LNCaP clone FGC (cell line): ENCODE measurements around the gene GSTA4.

Experiments used
- DNase-seq: peaks from one replicate; pipeline ENCODE4 v3.0.0-alpha.2; 2011; ENCODE audit warnings: low read depth
- H3K4me3 ChIP-seq: 2 replicates; pipeline ENCODE4 v1.5.1; 2011; ENCODE audit warnings: mild to moderate bottlenecking, low read depth, low read length, control low read depth
- TF ChIP-seq, protein P1 (sequence below): IDR thresholded peaks from 2 replicates; pipeline ENCODE4 v1.5.1; 2012; ENCODE audit warnings: mild to moderate bottlenecking; ENCODE audit not compliant: control insufficient read depth, insufficient read depth; ENCODE audit errors: extremely low read depth

Gene GSTA4

GRCh38 chr6:52929321-52930164, 65.5 kb downstream of the GSTA4 start:
- no peak overlapping the region for H3K4me3 ChIP-seq
- DNase-seq: no peak

More at GRCh38 chr6:52929321-52930164, 65.5 kb downstream of the GSTA4 start:
- TF ChIP-seq, protein P1, sequence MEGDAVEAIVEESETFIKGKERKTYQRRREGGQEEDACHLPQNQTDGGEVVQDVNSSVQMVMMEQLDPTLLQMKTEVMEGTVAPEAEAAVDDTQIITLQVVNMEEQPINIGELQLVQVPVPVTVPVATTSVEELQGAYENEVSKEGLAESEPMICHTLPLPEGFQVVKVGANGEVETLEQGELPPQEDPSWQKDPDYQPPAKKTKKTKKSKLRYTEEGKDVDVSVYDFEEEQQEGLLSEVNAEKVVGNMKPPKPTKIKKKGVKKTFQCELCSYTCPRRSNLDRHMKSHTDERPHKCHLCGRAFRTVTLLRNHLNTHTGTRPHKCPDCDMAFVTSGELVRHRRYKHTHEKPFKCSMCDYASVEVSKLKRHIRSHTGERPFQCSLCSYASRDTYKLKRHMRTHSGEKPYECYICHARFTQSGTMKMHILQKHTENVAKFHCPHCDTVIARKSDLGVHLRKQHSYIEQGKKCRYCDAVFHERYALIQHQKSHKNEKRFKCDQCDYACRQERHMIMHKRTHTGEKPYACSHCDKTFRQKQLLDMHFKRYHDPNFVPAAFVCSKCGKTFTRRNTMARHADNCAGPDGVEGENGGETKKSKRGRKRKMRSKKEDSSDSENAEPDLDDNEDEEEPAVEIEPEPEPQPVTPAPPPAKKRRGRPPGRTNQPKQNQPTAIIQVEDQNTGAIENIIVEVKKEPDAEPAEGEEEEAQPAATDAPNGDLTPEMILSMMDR: no peak
